ENCODE measurements around the gene SEMA3A.

Gene SEMA3A

GRCh38 chr7:83921941-83922607, 272.5 kb downstream of the SEMA3A start:
- DNase-seq (ENCODE audit: low read depth) = peak; percentile 10

DNA sequence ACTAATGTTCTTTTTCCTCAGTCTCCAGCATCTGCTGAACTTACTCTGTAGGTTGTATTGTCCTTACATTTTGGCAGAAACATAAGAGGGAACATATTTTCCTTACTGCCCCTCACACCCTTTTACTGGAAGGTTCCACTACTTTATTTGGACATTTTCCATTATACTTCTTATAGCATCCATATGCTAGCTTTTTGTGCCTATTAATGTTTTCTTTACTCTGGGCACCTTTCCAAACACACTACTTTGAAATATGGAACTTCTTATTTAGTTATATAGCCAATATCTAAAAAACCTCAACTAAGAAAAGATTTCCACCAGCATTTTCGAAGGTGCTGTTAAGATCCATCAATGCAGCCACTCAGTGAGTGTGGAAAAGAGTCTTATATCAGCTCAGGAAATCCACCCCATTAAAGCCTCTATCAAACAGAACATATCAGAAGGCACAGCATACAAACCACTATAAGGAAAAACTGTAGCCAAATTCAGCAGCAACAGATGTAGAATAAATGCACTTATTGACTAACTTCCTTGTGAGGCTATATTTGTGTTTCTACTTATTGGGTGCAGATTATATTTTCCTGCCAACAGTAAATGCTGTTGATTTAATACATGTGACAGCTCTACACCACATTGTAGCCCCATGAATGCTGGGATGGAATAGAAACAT, 273.2 kb downstream of the SEMA3A start:
- DNase-seq (ENCODE audit: low read depth) = no peak

DNA sequence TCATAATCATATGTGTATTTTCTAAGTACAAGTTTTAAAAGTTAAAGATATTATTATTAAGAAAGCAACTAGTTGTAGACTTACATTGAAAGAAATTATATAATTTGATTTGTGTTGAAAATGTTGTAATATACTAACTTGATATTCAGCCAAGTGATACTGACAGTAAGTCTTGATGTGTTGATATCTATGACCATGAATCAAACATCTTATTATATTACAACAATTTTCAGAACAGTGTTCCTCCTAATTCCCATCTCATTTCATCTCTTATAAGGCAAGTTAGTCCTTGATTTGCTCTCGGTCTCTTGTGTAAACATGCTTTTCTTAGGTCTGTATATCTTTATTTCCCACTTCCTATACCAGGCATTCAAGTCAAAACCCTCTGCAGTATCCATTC, 276.4 kb downstream of the SEMA3A start:
- DNase-seq (ENCODE audit: low read depth) = no peak

DNA sequence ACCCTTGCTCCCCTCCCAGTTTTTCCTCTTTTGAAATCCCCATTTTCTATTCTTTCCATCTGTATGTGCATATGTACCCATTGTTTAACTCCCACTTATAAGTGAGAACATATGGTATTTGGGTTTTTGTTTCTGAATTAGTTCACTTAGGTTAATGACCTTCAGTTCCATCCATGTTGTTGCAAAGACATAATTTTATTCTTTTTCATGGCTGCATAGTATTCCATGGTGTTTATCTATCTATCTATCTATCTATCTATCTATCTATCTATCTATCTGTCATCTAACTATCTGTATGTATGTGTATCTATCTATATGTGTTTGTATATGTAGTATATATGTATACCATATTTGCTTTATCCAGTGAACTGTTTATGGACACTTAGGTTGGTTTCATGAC, 281.4 kb downstream of the SEMA3A start:
- DNase-seq (ENCODE audit: low read depth) = no peak

- DNase-seq (ENCODE audit: low read depth) = no peak
These were observed 286.1 kb downstream of the SEMA3A start for GRCh38 chr7:83908526-83908925.

All from GM04504 (cell line).